Measurements from ENCODE around the gene HSPA1A. TPM values are rescaled to one million over a fixed set of nuclear protein-coding genes. Genes with fewer than 3 reads are reported as not detected.
"Not testable (repeated sequence)": the region's sequence is repeated elsewhere in the genome, so short reads cannot be mapped to it uniquely, and the experiment has no call there.

The HSPA1A gene
- total and polyA plus RNA-seq, 9 donors, result 57.3 to 94.7 (median 78.9) TPM

DNA sequence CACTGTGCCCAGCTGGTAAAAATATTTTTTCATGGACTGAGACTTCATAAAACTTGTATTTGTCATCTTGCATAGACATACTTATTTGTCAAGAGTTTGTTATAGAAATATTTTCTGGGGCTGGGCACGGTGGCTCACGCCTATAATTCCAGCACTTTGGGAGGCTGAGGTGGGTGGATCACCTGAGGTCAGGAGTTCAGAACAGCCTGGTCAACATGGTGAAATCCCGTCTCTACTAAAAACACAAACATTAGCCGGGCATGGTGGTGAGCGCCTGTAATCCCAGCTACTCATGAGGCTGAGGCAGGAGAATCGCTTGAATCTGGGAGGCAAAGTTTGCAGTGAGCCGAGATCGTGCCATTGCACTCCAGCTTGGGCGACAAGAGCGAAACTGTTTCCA lies 6.7 kb upstream of the HSPA1A start:
- H3K9me3 ChIP-seq (replicated peaks; ENCODE audit: control insufficient read depth, low read depth, low read length); H3K27ac ChIP-seq (ENCODE audit: low read length); H3K4me3 ChIP-seq (ENCODE audit: low read length); H3K36me3 ChIP-seq (ENCODE audit: control insufficient read depth, insufficient read depth, low read length); DNase-seq; H3K27me3 ChIP-seq (ENCODE audit: control insufficient read depth, insufficient read depth, low read length): not testable (repeated sequence)
- H3K4me1 ChIP-seq (ENCODE audit: control insufficient read depth, insufficient read depth, low read length), result peaks cover 17% of the 10 kb centered on the region
- 94% methylated on average over 3 of the region's 10 CpGs for WGBS (ENCODE audit: insufficient coverage)

DNA sequence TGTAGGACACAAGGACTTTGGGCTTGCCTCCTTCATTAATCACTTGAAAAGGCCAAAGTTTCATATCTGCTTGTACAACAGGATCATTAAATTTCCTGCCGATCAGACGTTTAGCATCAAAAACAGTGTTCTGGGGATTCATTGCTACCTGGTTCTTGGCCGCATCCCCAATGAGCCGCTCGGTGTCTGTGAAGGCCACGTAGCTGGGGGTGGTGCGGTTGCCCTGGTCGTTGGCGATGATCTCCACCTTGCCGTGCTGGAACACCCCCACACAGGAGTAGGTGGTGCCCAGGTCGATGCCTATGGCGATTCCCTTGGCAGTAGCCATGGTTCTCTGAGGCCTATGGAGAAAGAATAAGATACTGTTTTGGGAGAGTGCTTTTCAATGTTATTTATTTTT lies 3.7 kb upstream of the HSPA1A start:
- H3K4me1 ChIP-seq (ENCODE audit: control insufficient read depth, insufficient read depth, low read length), result peaks cover 17% of the 10 kb centered on the region
- no peaks in the 10 kb centered on the region for H3K36me3 ChIP-seq (ENCODE audit: control insufficient read depth, insufficient read depth, low read length)
- H3K9me3 ChIP-seq (replicated peaks; ENCODE audit: control insufficient read depth, low read depth, low read length), result no peaks in the 10 kb centered on the region
- no peak overlapping the region for H3K27ac ChIP-seq (ENCODE audit: low read length)
- no peak overlapping the region for H3K4me3 ChIP-seq (ENCODE audit: low read length)
- H3K27me3 ChIP-seq (ENCODE audit: control insufficient read depth, insufficient read depth, low read length), result no peaks in the 10 kb centered on the region
- 94% methylated on average over 9 of the region's 12 CpGs for WGBS (ENCODE audit: insufficient coverage)
- DNase-seq, result no peak

DNA sequence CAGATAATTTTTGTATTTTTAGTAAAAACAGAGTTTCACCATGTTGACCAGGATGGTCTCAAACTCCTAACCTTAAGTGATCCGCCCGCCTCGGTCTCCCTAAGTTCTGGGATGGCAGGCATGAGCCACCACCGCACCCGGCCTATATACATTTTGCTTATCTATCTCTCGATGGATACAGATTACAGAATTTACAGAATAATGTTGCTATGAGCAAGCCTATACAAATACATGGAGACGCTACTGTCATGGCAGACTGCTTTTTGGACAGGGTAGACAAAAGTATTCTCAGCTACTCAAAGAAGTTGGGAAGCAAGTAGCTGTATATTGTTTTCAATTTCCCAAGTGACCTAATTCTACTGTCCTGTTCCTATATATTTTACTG lies 1.9 kb upstream of the HSPA1A start:
- WGBS (ENCODE audit: insufficient coverage), result no CpG with 5 or more reads among the region's 7 CpGs

GRCh38 chr6:31814677-31815024 lies 692 bp upstream of the HSPA1A start:
- H3K4me3 ChIP-seq (ENCODE audit: low read length), result peak overlapping the region; percentile 60
- no peaks in the 10 kb centered on the region for H3K27me3 ChIP-seq (ENCODE audit: control insufficient read depth, insufficient read depth, low read length)

More for the DNA sequence above, 1.9 kb upstream of the HSPA1A start:
- Histone ChIP-seq H3K36me3 (ENCODE audit: control insufficient read depth, insufficient read depth, low read length) (no peaks in the 10 kb centered on the region), H3K4me3 (ENCODE audit: low read length) (no peak overlapping the region), H3K4me1 (ENCODE audit: control insufficient read depth, insufficient read depth, low read length) (peaks cover 22% of the 10 kb centered on the region), H3K9me3 (replicated peaks; ENCODE audit: control insufficient read depth, low read depth, low read length) (no peaks in the 10 kb centered on the region), H3K27ac (ENCODE audit: low read length) (peak overlapping the region; percentile 100), H3K27me3 (ENCODE audit: control insufficient read depth, insufficient read depth, low read length) (no peaks in the 10 kb centered on the region)
- DNase-seq, result no peak

DNA sequence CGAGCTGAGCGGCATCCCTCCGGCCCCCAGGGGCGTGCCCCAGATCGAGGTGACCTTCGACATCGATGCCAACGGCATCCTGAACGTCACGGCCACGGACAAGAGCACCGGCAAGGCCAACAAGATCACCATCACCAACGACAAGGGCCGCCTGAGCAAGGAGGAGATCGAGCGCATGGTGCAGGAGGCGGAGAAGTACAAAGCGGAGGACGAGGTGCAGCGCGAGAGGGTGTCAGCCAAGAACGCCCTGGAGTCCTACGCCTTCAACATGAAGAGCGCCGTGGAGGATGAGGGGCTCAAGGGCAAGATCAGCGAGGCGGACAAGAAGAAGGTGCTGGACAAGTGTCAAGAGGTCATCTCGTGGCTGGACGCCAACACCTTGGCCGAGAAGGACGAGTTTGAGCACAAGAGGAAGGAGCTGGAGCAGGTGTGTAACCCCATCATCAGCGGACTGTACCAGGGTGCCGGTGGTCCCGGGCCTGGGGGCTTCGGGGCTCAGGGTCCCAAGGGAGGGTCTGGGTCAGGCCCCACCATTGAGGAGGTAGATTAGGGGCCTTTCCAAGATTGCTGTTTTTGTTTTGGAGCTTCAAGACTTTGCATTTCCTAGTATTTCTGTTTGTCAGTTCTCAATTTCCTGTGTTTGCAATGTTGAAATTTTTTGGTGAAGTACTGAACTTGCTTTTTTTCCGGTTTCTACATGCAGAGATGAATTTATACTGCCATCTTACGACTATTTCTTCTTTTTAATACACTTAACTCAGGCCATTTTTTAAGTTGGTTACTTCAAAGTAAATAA lies 2.0 kb downstream of the HSPA1A start:
- peak; percentile 55 for DNase-seq

More at GRCh38 chr6:31814677-31815024, 692 bp upstream of the HSPA1A start:
- Histone ChIP-seq H3K9me3 (replicated peaks; ENCODE audit: control insufficient read depth, low read depth, low read length) (no peaks in the 10 kb centered on the region), H3K36me3 (ENCODE audit: control insufficient read depth, insufficient read depth, low read length) (no peaks in the 10 kb centered on the region), H3K27ac (ENCODE audit: low read length) (peak overlapping the region; percentile 100), H3K4me1 (ENCODE audit: control insufficient read depth, insufficient read depth, low read length) (peaks cover 28% of the 10 kb centered on the region)
- peak; percentile 100 for DNase-seq
- 0% methylated on average over 11 of the region's 13 CpGs for WGBS (ENCODE audit: insufficient coverage)

GRCh38 chr6:31817929-31818511 lies 2.7 kb downstream of the HSPA1A start:
- Histone ChIP-seq H3K4me3 (ENCODE audit: low read length) (peak overlapping the region; percentile 38), H3K4me1 (ENCODE audit: control insufficient read depth, insufficient read depth, low read length) (peaks cover 44% of the 10 kb centered on the region), H3K27ac (ENCODE audit: low read length) (peak overlapping the region; percentile 77)
- H3K36me3 ChIP-seq (ENCODE audit: control insufficient read depth, insufficient read depth, low read length); H3K9me3 ChIP-seq (replicated peaks; ENCODE audit: control insufficient read depth, low read depth, low read length); H3K27me3 ChIP-seq (ENCODE audit: control insufficient read depth, insufficient read depth, low read length); DNase-seq: not testable (repeated sequence)
- no CpG with 5 or more reads among the region's 8 CpGs for WGBS (ENCODE audit: insufficient coverage)

More for the DNA sequence above, 2.0 kb downstream of the HSPA1A start:
- H3K36me3 ChIP-seq (ENCODE audit: control insufficient read depth, insufficient read depth, low read length); H3K27me3 ChIP-seq (ENCODE audit: control insufficient read depth, insufficient read depth, low read length); H3K9me3 ChIP-seq (replicated peaks; ENCODE audit: control insufficient read depth, low read depth, low read length): not testable (repeated sequence)
- Histone ChIP-seq H3K4me1 (ENCODE audit: control insufficient read depth, insufficient read depth, low read length) (peaks cover 40% of the 10 kb centered on the region), H3K27ac (ENCODE audit: low read length) (peak overlapping the region; percentile 77), H3K4me3 (ENCODE audit: low read length) (peak overlapping the region; percentile 38)
- WGBS (ENCODE audit: insufficient coverage), result 87% methylated on average over 3 of the region's 37 CpGs

DNA sequence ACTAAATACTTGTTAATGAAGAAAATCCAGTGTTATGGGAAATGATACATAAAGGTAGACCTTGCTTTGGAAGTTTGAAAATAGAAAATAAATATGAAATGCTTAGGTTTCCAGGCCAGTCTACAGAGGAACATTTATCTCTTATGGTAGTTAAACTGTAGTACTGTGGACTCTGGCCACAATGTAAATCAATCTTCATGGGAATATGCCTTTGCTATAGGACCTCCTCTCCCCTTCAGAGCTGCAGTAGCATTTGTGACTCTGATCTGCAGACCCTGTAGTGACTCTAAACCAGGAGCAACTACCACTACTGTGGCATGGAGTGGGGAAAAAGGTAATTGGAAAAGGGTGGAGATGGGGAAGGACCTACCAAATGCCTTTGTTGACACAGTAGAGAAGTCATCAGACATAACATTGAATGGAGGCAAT lies 4.5 kb downstream of the HSPA1A start:
- Histone ChIP-seq H3K4me1 (ENCODE audit: control insufficient read depth, insufficient read depth, low read length) (peaks cover 31% of the 10 kb centered on the region), H3K4me3 (ENCODE audit: low read length) (no peak overlapping the region), H3K9me3 (replicated peaks; ENCODE audit: control insufficient read depth, low read depth, low read length) (no peaks in the 10 kb centered on the region), H3K36me3 (ENCODE audit: control insufficient read depth, insufficient read depth, low read length) (no peaks in the 10 kb centered on the region), H3K27me3 (ENCODE audit: control insufficient read depth, insufficient read depth, low read length) (no peaks in the 10 kb centered on the region), H3K27ac (ENCODE audit: low read length) (no peak overlapping the region)
- DNase-seq, result no peak

DNA sequence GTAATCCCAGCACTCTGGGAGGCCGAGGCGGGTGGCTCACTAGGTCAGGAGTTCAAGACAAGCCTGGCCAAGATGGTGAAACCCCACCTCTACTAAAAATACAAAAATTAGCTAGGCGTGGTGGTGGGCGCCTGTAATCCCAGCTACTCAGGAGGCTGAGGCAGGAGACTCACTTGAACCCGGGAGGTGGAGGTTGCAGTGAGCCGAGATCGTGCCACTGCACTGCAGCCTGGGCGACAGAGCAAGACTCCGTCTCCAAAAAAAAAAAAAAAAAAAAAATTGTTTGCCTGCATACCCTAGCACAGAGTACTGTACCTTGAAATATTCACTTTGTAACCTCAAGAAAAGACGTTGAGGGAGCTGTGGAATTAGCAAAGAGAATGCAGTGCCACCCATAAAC lies 5.1 kb downstream of the HSPA1A start:
- H3K27me3 ChIP-seq (ENCODE audit: control insufficient read depth, insufficient read depth, low read length); H3K9me3 ChIP-seq (replicated peaks; ENCODE audit: control insufficient read depth, low read depth, low read length); DNase-seq; H3K27ac ChIP-seq (ENCODE audit: low read length); H3K4me3 ChIP-seq (ENCODE audit: low read length); H3K36me3 ChIP-seq (ENCODE audit: control insufficient read depth, insufficient read depth, low read length): not testable (repeated sequence)
- no CpG with 5 or more reads among the region's 10 CpGs for WGBS (ENCODE audit: insufficient coverage)
- H3K4me1 ChIP-seq (ENCODE audit: control insufficient read depth, insufficient read depth, low read length), result peaks cover 31% of the 10 kb centered on the region

DNA sequence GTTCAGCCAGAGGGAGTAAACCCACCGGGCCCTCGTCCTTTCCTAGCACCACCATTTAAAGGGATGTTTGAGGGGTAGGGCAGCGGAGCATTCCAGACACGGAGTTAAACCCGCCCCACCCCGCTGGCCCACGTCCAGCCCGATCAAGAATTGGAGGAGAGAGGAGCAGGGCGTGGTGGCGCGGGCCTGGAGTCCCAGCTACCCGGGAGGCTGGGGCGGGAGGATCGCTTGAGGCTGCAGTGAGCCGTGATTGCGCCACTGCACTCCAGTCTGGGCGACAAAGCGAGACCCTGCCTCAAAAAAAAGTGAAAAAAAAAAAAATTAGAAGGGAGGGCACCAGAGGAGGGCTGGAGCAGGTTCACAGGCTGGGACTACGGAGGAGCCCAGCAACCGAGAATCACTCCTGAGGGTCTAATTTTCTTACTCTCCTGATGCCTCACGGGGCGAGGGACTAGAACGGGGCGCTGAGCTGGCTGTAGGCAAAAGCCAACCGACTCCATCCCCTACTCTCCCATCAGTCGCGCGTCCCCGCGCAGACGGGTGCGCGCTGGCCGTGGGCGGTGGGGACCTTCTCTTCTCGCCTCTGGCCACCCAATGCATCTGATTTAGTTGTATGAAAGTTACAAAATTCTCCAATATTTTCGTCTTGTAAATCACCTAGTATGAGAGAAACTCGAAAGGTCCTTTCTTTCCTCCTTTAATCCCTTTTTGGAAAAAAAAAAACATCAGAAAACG lies 6.1 kb downstream of the HSPA1A start:
- H3K4me3 ChIP-seq (ENCODE audit: low read length), result peak overlapping the region; percentile 69
- H3K9me3 ChIP-seq (replicated peaks; ENCODE audit: control insufficient read depth, low read depth, low read length), result no peaks in the 10 kb centered on the region
- peak overlapping the region; percentile 96 for H3K27ac ChIP-seq (ENCODE audit: low read length)
- peaks cover 33% of the 10 kb centered on the region for H3K4me1 ChIP-seq (ENCODE audit: control insufficient read depth, insufficient read depth, low read length)
- no peaks in the 10 kb centered on the region for H3K27me3 ChIP-seq (ENCODE audit: control insufficient read depth, insufficient read depth, low read length)
- 6% methylated on average over 19 of the region's 39 CpGs for WGBS (ENCODE audit: insufficient coverage)
- peak; percentile 55 for DNase-seq
- no peaks in the 10 kb centered on the region for H3K36me3 ChIP-seq (ENCODE audit: control insufficient read depth, insufficient read depth, low read length)

Measured in muscle of leg (tissue), 11 donors.